Neural crest cell (in vitro differentiated cells): ENCODE measurements around the gene LCOR. TPM values are rescaled to one million over a fixed set of nuclear protein-coding genes. Genes with fewer than 3 reads are reported as not detected.
"Not testable (repeated sequence)": the region's sequence is repeated elsewhere in the genome, so short reads cannot be mapped to it uniquely, and the experiment has no call there.

Experiments
- DNase-seq: peaks from one replicate; pipeline ENCODE4 v3.0.0; 2021; ENCODE audit warnings: low read depth, mixed read lengths, low spot score
- H3K27ac Mint-ChIP-seq: one replicate; pipeline ENCODE4 v1.8.0; 2021; ENCODE audit warnings: mild to moderate bottlenecking, mixed read lengths; ENCODE audit not compliant: unreplicated experiment
- H3K27me3 Mint-ChIP-seq: 2 replicates; pipeline ENCODE4 v1.8.0; 2021; ENCODE audit warnings: low read depth, mild to moderate bottlenecking, mixed read lengths
- H3K36me3 Mint-ChIP-seq: 2 replicates; pipeline ENCODE4 v1.8.0; 2021; ENCODE audit warnings: low read depth, mild to moderate bottlenecking, mixed read lengths
- H3K4me1 Mint-ChIP-seq: 2 replicates; pipeline ENCODE4 v1.8.0; 2021; ENCODE audit warnings: mixed read lengths
- H3K4me3 Mint-ChIP-seq: one replicate; pipeline ENCODE4 v1.8.0; 2021; ENCODE audit warnings: mild to moderate bottlenecking, mixed read lengths
- H3K9me3 Mint-ChIP-seq: 2 replicates; pipeline ENCODE4 v1.8.0; 2021; ENCODE audit warnings: mixed read lengths
- total RNA-seq: library from RNA; stranded (reverse); gene quantifications from 2 replicates; pipeline ENCODE4 v1.2.1, GENCODE V29; 2021
- TF ChIP-seq, protein P1 (sequence below): fragments of 200-600 bp; sonication (generic); conservative IDR thresholded peaks from 2 replicates; pipeline ENCODE4 v1.5.0; 2021; ENCODE audit warnings: antibody characterized with exemption, mild to moderate bottlenecking

Gene LCOR
- total RNA-seq, 1 donor from 2014 or later, result 54.4 TPM

DNA sequence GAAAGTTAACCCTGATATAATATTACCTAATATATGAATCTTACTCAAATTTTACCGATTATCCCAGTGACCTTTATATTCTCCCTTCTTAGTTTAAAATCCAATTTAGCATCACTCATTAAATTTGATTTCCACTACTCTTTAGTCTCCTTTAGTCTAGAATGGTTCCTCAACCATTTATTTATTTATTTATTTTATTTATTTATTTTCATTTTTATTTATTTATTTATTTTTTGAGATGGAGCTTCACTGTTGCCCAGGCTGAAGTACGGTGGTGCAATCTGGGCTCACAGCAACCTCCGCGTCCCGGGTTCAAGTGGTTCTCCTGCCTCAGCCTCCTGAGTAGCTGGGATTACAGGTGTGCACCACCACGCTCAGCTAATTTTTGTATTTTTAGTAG, 92.8 kb downstream of the LCOR start:
- TF ChIP-seq, protein P1, sequence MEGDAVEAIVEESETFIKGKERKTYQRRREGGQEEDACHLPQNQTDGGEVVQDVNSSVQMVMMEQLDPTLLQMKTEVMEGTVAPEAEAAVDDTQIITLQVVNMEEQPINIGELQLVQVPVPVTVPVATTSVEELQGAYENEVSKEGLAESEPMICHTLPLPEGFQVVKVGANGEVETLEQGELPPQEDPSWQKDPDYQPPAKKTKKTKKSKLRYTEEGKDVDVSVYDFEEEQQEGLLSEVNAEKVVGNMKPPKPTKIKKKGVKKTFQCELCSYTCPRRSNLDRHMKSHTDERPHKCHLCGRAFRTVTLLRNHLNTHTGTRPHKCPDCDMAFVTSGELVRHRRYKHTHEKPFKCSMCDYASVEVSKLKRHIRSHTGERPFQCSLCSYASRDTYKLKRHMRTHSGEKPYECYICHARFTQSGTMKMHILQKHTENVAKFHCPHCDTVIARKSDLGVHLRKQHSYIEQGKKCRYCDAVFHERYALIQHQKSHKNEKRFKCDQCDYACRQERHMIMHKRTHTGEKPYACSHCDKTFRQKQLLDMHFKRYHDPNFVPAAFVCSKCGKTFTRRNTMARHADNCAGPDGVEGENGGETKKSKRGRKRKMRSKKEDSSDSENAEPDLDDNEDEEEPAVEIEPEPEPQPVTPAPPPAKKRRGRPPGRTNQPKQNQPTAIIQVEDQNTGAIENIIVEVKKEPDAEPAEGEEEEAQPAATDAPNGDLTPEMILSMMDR, result no peak
- peaks cover 2% of the 10 kb centered on the region for H3K9me3 Mint-ChIP-seq
- H3K4me1 Mint-ChIP-seq, result peaks cover 9% of the 10 kb centered on the region

DNA sequence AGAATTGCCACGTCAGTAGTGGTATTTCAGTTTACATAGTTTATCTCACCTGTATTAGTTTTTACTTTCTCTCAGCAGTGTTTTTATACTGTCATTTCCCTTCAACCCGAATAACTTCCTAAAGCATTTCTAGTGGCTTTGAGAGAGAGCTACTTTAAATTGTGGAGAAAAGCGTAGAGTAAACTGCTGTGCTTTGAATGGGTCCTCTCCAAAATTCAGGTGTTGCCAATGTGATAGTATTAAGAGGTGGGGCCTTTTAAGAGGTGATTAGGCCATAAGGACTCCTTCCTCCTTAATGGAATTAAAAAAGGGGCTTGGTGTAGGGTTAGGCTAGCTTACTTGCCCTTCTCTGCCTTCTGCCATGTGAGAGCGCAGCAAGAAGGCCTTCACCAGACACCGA, 98.4 kb downstream of the LCOR start:
- no peaks in the 10 kb centered on the region for H3K27me3 Mint-ChIP-seq
- TF ChIP-seq, protein P1, result no peak
- peaks cover 6% of the 10 kb centered on the region for H3K4me1 Mint-ChIP-seq
- DNase-seq, result no peak
- H3K9me3 Mint-ChIP-seq, result peaks cover 2% of the 10 kb centered on the region
- H3K4me3 Mint-ChIP-seq, result no peak overlapping the region
- peaks cover 21% of the 10 kb centered on the region for H3K36me3 Mint-ChIP-seq
- no peak overlapping the region for H3K27ac Mint-ChIP-seq

More for the DNA sequence above, 92.8 kb downstream of the LCOR start:
- H3K36me3 Mint-ChIP-seq, result peaks cover 29% of the 10 kb centered on the region
- H3K27me3 Mint-ChIP-seq, result no peaks in the 10 kb centered on the region
- no peak overlapping the region for H3K27ac Mint-ChIP-seq
- H3K4me3 Mint-ChIP-seq, result no peak overlapping the region
- no peak for DNase-seq

DNA sequence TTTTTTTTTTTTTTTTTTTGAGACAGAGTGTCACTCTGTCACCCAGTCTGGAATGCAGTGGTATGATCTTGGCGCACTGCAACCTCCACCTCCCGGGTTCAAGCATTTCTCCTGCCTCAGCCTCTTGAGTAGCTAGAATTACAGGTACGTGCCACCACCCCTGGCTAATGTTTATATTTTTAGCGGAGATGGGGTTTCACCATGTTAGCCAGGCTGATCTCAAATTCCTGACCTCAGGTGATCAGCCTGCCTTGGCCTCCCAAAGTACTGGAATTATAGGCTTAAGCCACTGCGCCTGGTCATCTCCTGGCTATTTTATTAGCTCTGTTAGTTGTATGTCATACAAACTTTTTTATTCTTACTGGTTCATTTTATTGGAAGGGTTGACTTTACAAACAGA, 103.0 kb downstream of the LCOR start:
- Mint-ChIP-seq H3K36me3 (peaks cover 27% of the 10 kb centered on the region), H3K4me1 (no peaks in the 10 kb centered on the region), H3K4me3 (no peak overlapping the region), H3K27ac (no peak overlapping the region), H3K27me3 (no peaks in the 10 kb centered on the region), H3K9me3 (peaks cover 6% of the 10 kb centered on the region)
- no peak for DNase-seq
- TF ChIP-seq, protein P1, result no peak

DNA sequence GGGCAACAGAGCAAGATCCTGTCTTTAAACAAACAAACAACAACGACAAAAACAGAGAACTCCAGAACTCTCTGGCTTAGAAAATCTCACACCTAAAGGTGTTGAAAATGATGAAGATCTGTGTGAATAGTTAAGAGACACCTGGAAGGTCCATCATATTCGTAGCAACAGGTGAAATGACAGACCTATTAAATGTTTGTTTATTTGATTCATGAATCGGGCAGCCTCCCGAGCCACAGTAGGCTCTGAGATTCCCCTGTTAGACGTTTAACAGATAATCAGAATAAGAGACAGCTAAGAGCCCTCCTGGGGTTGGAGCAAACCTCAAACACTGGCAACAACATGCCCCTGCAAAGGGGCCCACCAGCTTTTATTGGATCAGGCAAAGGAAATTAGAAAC, 103.7 kb downstream of the LCOR start:
- peaks cover 27% of the 10 kb centered on the region for H3K36me3 Mint-ChIP-seq
- H3K4me3 Mint-ChIP-seq, result no peak overlapping the region
- TF ChIP-seq, protein P1, result no peak
- H3K27ac Mint-ChIP-seq, result no peak overlapping the region
- H3K27me3 Mint-ChIP-seq, result no peaks in the 10 kb centered on the region
- no peak for DNase-seq
- H3K4me1 Mint-ChIP-seq, result no peaks in the 10 kb centered on the region
- peaks cover 6% of the 10 kb centered on the region for H3K9me3 Mint-ChIP-seq

DNA sequence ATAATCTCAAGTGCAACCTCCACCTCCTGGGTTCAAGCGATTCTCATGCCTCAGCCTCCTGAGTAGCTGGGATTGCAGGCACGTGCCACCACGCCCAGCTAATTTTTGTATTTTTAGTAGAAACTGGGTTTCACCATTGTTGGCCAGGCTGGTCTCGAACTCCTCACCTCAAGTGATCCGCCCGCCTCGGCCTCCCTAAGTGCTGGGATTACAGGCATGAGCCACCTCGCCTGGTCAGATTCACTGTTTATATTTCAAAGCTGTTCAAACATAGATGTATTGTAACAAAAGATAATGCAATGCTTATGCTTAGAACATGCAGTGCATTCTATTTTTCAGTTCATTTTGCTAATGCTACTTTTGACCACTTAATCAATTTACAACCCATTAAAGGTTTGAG, 111.1 kb downstream of the LCOR start:
- peaks cover 22% of the 10 kb centered on the region for H3K36me3 Mint-ChIP-seq

DNA sequence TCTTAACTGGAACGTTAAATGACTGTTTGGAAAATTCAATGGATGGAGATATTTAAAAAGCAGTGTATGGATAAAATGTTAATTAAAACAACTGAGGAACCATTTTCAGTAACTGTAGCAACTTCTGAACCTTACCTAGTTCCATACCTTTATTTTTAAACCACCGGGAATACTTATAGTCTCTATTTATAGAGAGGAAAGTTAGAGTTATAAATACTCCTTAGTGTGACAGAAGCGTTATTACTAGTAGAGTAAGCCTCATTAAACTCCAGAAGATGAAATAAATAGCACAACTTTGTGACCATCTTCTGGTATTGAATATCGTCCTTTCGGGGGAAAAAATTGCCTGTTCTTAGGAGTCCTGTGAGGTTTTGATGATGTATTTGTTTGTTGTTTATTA, 114.9 kb downstream of the LCOR start:
- H3K27me3 Mint-ChIP-seq, result no peaks in the 10 kb centered on the region
- H3K27ac Mint-ChIP-seq, result no peak overlapping the region
- H3K4me3 Mint-ChIP-seq, result no peak overlapping the region
- DNase-seq, result no peak
- no peaks in the 10 kb centered on the region for H3K9me3 Mint-ChIP-seq
- H3K36me3 Mint-ChIP-seq, result peaks cover 7% of the 10 kb centered on the region
- TF ChIP-seq, protein P1, result no peak
- H3K4me1 Mint-ChIP-seq, result no peaks in the 10 kb centered on the region

More for the DNA sequence above, 111.1 kb downstream of the LCOR start:
- DNase-seq, H3K9me3 Mint-ChIP-seq, H3K27me3 Mint-ChIP-seq, H3K4me1 Mint-ChIP-seq, H3K4me3 Mint-ChIP-seq, H3K27ac Mint-ChIP-seq: not testable (repeated sequence)
